PC-9 (cell line): ENCODE data around the gene RASL10B. TPM values are rescaled to one million over a fixed set of nuclear protein-coding genes. Genes with fewer than 3 reads are reported as not detected.
A peak's percentile ranks its signal among the peaks of the same experiment; 100 is the strongest.

Source experiments
- BruUV-seq: library from RNA; stranded (reverse); fragments of 400-500 nt; replicated peaks from 2 replicates; lab custom pipeline; 2021; lab: Mats Ljungman, UMichigan
- CTCF ChIA-PET: fragments of 300-600 bp; sonication (Branson Sonifier 250); formaldehyde crosslinking; loops from one replicate; lab custom pipeline; 2022; ENCODE audit warnings: antibody characterized with exemption; lab: Charles Lee
- POLR2A ChIA-PET: fragments of 300-600 bp; sonication (Branson Sonifier 250); formaldehyde crosslinking; loops from one replicate; lab custom pipeline; 2022; ENCODE audit warnings: antibody characterized with exemption; ENCODE audit not compliant: unreplicated experiment; lab: Charles Lee
- DNase-seq, 2 experiments: peaks; one replicate each; pipeline versions ENCODE4 v3.0.0 to v3.0.0-alpha.2; 2015 to 2022; ENCODE audit warnings: mixed read lengths in 1 of 2
- H2AFZ ChIP-seq: fragments of 200-600 bp; sonication (generic); 2 replicates; pipeline ENCODE4 v1.8.1; 2017; ENCODE audit warnings: antibody characterized with exemption
- H3F3A ChIP-seq: fragments of 200-600 bp; sonication (generic); 2 replicates; pipeline ENCODE4 v1.8.1; 2017; ENCODE audit warnings: antibody characterized with exemption, mild to moderate bottlenecking, low read depth; ENCODE audit not compliant: insufficient read depth
- H3K27ac ChIP-seq: fragments of 200-600 bp; sonication (generic); 2 replicates; pipeline ENCODE4 v1.6.1; 2016; ENCODE audit warnings: mixed run types
- H3K27me3 ChIP-seq: fragments of 200-600 bp; sonication (generic); 2 replicates; pipeline ENCODE4 v1.6.1; 2016; ENCODE audit warnings: low read depth, mixed run types; ENCODE audit not compliant: insufficient read depth
- H3K36me3 ChIP-seq: fragments of 200-600 bp; sonication (generic); 2 replicates; pipeline ENCODE4 v1.6.1; 2016; ENCODE audit warnings: low read depth, mixed run types
- H3K4me1 ChIP-seq: fragments of 200-600 bp; sonication (generic); replicated peaks from 2 replicates; pipeline ENCODE4 v1.6.1; 2016; ENCODE audit warnings: mixed run types; ENCODE audit not compliant: insufficient read depth
- H3K4me2 ChIP-seq: fragments of 200-600 bp; sonication (generic); 2 replicates; pipeline ENCODE4 v1.6.1; 2017; ENCODE audit warnings: mixed run types
- H3K4me3 ChIP-seq: fragments of 200-600 bp; sonication (generic); 2 replicates; pipeline ENCODE4 v1.6.1; 2016; ENCODE audit warnings: mixed run types
- H3K79me2 ChIP-seq: fragments of 200-600 bp; sonication (generic); 2 replicates; pipeline ENCODE4 v1.6.1; 2017; ENCODE audit warnings: low read depth, mixed run types
- H3K9me2 ChIP-seq: fragments of 200-600 bp; sonication (generic); 2 replicates; pipeline ENCODE4 v1.8.1; 2017; ENCODE audit warnings: mild to moderate bottlenecking; ENCODE audit not compliant: insufficient read depth
- H3K9me3 ChIP-seq: fragments of 200-600 bp; sonication (generic); 2 replicates; pipeline ENCODE4 v1.8.1; 2016; ENCODE audit warnings: low read depth; ENCODE audit not compliant: insufficient read depth
- H4K20me1 ChIP-seq: fragments of 200-600 bp; sonication (generic); 2 replicates; pipeline ENCODE4 v1.8.1; 2017; ENCODE audit not compliant: insufficient read depth
- EZH2 ChIP-seq: fragments of 200-600 bp; sonication (generic); IDR thresholded peaks from 2 replicates; pipeline ENCODE4 v1.8.0; 2017; ENCODE audit warnings: antibody characterized with exemption, low read depth
- intact Hi-C: fragments of 100-400 bp; cut with micrococcal nuclease; formaldehyde crosslinking; loops from one replicate; pipeline ENCODE4 v1.10.0; 2022; ENCODE audit not compliant: unreplicated experiment
- total RNA-seq: library from RNA; stranded (reverse); gene quantifications from 2 replicates; pipeline ENCODE4 v1.2.3, GENCODE V29; 2021
- TF ChIP-seq, protein P1 (sequence below): fragments of 200-600 bp; sonication (generic); conservative IDR thresholded peaks from 2 replicates; pipeline ENCODE4 v1.6.1; 2017; ENCODE audit warnings: mixed run types, antibody characterized with exemption, mild to moderate bottlenecking, moderate library complexity

Gene RASL10B
- total RNA-seq, 1 experiment from 2014 or later = 0.11 TPM

DNA sequence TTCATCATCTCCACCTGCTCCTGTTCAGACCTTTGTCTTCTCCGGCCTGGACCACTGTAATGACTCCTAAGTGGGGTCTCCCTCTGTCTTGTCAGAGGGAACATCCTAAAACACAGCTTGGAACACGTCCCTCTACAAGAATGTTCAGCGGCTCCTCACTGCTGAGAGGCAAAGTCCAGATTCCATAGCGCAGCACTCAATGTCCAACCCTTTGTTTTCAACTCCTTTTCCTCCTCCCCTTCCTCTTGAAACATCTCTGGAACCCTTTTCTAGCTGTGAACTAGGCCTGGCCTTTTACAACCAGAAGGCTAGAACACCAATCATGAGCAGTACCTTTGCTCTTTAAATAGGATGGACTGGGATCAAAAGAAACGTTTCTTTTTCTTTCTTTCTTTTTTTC, 30.2 kb downstream of the RASL10B start:
- H3K4me3 ChIP-seq = no peak overlapping the region
- intact Hi-C loops = no loop called here
- no peaks in the 10 kb centered on the region for H3K9me3 ChIP-seq
- 0 out of 2 replicates have a peak, but pooled peaks cover 3% of the 10 kb centered on the region for H3F3A ChIP-seq
- H3K9me2 ChIP-seq = no peaks in the 10 kb centered on the region
- H3K27ac ChIP-seq = no peak overlapping the region
- no peak overlapping the region for H3K4me2 ChIP-seq
- no peak overlapping the region for H2AFZ ChIP-seq
- POLR2A ChIA-PET = interaction anchor here (0.7 kb wide), 1 partner anchor 737 kb away, joined by 3 read pairs; no protein-coding TSS in a partner anchor
- H3K4me1 ChIP-seq = no peaks in the 10 kb centered on the region
- H3K79me2 ChIP-seq = no peaks in the 10 kb centered on the region
- CTCF ChIA-PET = no interaction called here
- no TSS peak for BruUV-seq
- TF ChIP-seq, protein P1, sequence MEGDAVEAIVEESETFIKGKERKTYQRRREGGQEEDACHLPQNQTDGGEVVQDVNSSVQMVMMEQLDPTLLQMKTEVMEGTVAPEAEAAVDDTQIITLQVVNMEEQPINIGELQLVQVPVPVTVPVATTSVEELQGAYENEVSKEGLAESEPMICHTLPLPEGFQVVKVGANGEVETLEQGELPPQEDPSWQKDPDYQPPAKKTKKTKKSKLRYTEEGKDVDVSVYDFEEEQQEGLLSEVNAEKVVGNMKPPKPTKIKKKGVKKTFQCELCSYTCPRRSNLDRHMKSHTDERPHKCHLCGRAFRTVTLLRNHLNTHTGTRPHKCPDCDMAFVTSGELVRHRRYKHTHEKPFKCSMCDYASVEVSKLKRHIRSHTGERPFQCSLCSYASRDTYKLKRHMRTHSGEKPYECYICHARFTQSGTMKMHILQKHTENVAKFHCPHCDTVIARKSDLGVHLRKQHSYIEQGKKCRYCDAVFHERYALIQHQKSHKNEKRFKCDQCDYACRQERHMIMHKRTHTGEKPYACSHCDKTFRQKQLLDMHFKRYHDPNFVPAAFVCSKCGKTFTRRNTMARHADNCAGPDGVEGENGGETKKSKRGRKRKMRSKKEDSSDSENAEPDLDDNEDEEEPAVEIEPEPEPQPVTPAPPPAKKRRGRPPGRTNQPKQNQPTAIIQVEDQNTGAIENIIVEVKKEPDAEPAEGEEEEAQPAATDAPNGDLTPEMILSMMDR = no peak
- no peak for TF ChIP-seq EZH2
- H4K20me1 ChIP-seq = no peaks in the 10 kb centered on the region
- H3K36me3 ChIP-seq = no peaks in the 10 kb centered on the region
- peaks cover 28% of the 10 kb centered on the region; the same call in 1 of the 2 replicates for H3K27me3 ChIP-seq
- DNase-seq = no peak

DNA sequence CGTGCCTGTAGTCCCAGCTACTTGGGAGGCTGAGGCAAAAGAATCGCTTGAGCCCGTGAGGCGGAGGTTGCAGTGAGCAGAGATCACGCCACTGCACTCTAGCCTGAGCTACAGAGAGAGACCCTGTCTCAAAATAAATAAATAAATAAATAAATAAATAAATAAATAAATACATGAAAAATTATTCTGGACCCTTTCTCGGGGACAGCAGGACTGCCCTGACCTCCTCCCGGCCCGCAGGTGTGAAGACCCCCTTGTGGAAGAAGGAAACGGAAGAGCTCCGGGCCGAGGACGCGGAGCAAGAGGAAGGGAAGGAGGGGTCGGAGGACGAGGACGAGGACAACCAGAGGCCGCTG, 32.3 kb downstream of the RASL10B start:
- no TSS peak for BruUV-seq
- CTCF ChIA-PET = interaction anchor here (0.6 to 1.9 kb wide), 8 partner anchors 24 to 212 kb away, joined by 3 to 19 read pairs (median 4); partner anchors contain the start of gene TAF15

DNA sequence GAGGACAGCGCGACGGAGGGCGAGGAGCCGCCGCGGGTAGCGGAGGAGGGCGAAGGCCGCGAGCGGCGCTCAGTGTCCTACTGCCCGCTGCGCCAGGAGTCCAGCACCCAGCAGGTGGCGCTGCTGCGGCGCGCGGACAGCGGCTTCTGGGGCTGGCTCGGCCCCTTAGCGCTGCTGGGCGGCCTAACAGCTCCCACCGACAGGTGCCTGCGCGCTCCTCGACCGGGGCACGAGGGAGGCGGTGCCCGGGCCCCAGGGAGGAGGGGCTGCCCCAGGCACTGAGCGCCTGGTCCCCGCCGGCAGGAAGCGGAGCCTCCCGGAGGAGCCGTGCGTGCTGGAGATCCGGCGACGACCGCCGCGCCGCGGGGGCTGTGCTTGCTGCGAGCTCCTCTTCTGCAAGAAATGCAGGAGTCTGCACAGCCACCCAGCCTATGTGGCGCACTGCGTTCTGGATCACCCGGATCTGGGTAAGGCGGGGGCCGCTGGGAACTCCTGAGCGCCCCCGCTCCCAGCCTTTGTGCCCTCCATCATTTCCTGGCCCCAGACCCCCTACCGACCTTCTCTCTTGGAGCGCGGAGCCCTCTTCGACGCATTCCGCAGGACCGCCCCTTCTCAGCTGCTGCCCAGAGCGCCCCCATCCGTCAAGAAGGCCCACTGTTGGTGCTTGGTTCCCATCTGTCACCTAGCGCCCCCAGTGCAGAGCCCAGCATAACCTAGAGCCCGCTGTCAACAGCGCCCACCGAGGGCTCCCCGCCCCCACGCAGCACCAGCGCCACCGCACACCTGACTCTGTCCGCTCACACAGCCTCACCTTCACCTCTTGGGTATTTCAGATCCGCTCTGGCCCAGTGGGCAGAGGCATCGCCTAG, 32.9 kb downstream of the RASL10B start:
- POLR2A ChIA-PET = interaction anchor here (0.6 to 0.7 kb wide), 2 partner anchors 17 to 25 kb away, joined by 7 read pairs; no protein-coding TSS in a partner anchor
- Histone ChIP-seq H3K27ac (no peak overlapping the region), H3K27me3 (peaks cover 50% of the 10 kb centered on the region), H4K20me1 (no peaks in the 10 kb centered on the region), H3K4me1 (no peaks in the 10 kb centered on the region), H3K9me2 (no peaks in the 10 kb centered on the region), H3K9me3 (no peaks in the 10 kb centered on the region), H3K36me3 (no peaks in the 10 kb centered on the region), H3K79me2 (no peaks in the 10 kb centered on the region), H2AFZ (0 out of 2 replicates have a peak overlapping the region, but pooled peaks have one; percentile 64), H3F3A (0 out of 2 replicates have a peak, but pooled peaks cover 3% of the 10 kb centered on the region), H3K4me2 (peak overlapping the region; percentile 80), H3K4me3 (peak overlapping the region; percentile 43; the same call in 1 of the 2 replicates)
- no TSS peak for BruUV-seq
- DNase-seq = peak; percentile 73 to 92
- intact Hi-C loops = loop anchor here (1.0 kb wide), 1 partner anchor 45 kb away; the partner anchor contains the start of gene TAF15
- CTCF ChIA-PET = interaction anchor here (0.6 to 1.9 kb wide), 8 partner anchors 23 to 211 kb away, joined by 3 to 19 read pairs (median 4); partner anchors contain the start of gene TAF15
- TF ChIP-seq EZH2 = no peak
- TF ChIP-seq, protein P1 = peak; percentile 79

More for the DNA sequence above, 32.3 kb downstream of the RASL10B start:
- H3K4me3 ChIP-seq = no peak overlapping the region; the same call in 1 of the 2 replicates
- no peaks in the 10 kb centered on the region for H3K79me2 ChIP-seq
- no peaks in the 10 kb centered on the region for H3K9me2 ChIP-seq
- H4K20me1 ChIP-seq = no peaks in the 10 kb centered on the region
- intact Hi-C loops = loop anchor here (1.0 kb wide), 1 partner anchor 46 kb away; the partner anchor contains the start of gene TAF15
- DNase-seq = no peak
- no peak overlapping the region for H3K27ac ChIP-seq
- no peak for TF ChIP-seq EZH2
- H3K9me3 ChIP-seq = no peaks in the 10 kb centered on the region
- H2AFZ ChIP-seq = no peak overlapping the region
- POLR2A ChIA-PET = interaction anchor here (0.6 to 0.7 kb wide), 2 partner anchors 17 to 24 kb away, joined by 7 read pairs; no protein-coding TSS in a partner anchor
- no peaks in the 10 kb centered on the region for H3K36me3 ChIP-seq
- H3F3A ChIP-seq = 0 out of 2 replicates have a peak, but pooled peaks cover 3% of the 10 kb centered on the region
- H3K27me3 ChIP-seq = peaks cover 45% of the 10 kb centered on the region
- H3K4me2 ChIP-seq = peak overlapping the region; percentile 80
- no peaks in the 10 kb centered on the region for H3K4me1 ChIP-seq
